Cardiac muscle cell (in vitro differentiated cells and primary cell): Measurements from ENCODE around the gene PLIN3. TPM values are rescaled to one million over a fixed set of nuclear protein-coding genes. Genes with fewer than 3 reads are reported as not detected.
A peak's percentile ranks its signal among the peaks of the same experiment; 100 is the strongest.
"Not testable (repeated sequence)": the region's sequence is repeated elsewhere in the genome, so short reads cannot be mapped to it uniquely, and the experiment has no call there.

ENCODE experiments used
- DNase-seq, 2 donors: peaks; one replicate each; pipeline versions ENCODE4 v3.0.0 to v3.0.0-alpha.2; 2010 to 2017; ENCODE audit warnings: low read depth in 1 of 2, low spot score in 1 of 2
- H3K27ac ChIP-seq: fragments of 200-600 bp; sonication (generic); 2 replicates; pipeline ENCODE4 v1.5.1; 2016
- H3K27me3 ChIP-seq: fragments of 200-600 bp; sonication (generic); 2 replicates; pipeline ENCODE4 v1.6.0; 2016; ENCODE audit warnings: control low read depth
- H3K36me3 ChIP-seq: fragments of 200-600 bp; sonication (generic); 2 replicates; pipeline ENCODE4 v1.5.1; 2016; ENCODE audit warnings: control low read depth
- H3K4me1 ChIP-seq: fragments of 200-600 bp; sonication (generic); 2 replicates; pipeline ENCODE4 v1.8.1; 2017; ENCODE audit warnings: low read depth, mild to moderate bottlenecking, mixed run types
- H3K4me3 ChIP-seq: fragments of 200-600 bp; sonication (generic); 2 replicates; pipeline ENCODE4 v1.5.1; 2016; ENCODE audit warnings: mild to moderate bottlenecking
- H3K9me3 ChIP-seq: fragments of 200-600 bp; sonication (generic); 2 replicates; pipeline ENCODE4 v1.5.1; 2017; ENCODE audit warnings: low read depth, mild to moderate bottlenecking, control low read depth
- CTCF ChIP-seq: IDR thresholded peaks from 2 replicates; pipeline ENCODE4 v1.5.1; 2012; ENCODE audit warnings: low read depth, mild to moderate bottlenecking, low read length
- polyA plus RNA-seq: library from polyadenylated mRNA; unstranded; fragments of >200 nt; fragmentation: Nextera tagmentation; extraction: Ambion mirVana; gene quantifications from 2 replicates; pipeline ENCODE4 v1.2.1, GENCODE V29; 2016
- total RNA-seq: library from RNA; depleted of rRNA; stranded (reverse); fragments of >200 nt; gene quantifications from 2 replicates; pipeline ENCODE4 v1.2.3, GENCODE V29; 2016

Gene PLIN3
- total and polyA plus RNA-seq, 2 experiments from 2014 or later = 108 to 114 TPM

DNA sequence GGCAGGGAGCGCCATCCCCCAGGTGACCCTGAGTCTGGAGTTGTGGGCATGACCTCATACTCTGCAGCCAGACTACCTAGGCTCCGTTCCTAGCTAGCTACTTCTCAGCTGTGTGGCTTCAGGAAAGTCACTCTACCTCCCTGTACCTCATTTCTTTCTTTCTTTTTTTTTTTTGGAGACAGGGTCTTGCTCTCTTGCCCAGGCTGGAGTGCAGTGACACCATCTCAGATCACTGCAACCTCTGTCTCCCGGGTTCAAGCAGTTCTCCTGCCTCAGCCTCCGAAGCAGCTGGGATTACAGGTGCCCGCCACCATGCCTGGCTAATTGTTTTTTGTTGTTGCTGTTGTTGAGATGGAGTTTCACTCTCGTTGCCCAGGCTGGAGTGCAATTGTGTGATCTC is 15.0 kb downstream of the PLIN3 start:
- DNase-seq = no peak
- Histone ChIP-seq H3K4me1 (peaks cover 5% of the 10 kb centered on the region), H3K27ac (no peak overlapping the region), H3K9me3 (no peaks in the 10 kb centered on the region), H3K36me3 (peaks cover 21% of the 10 kb centered on the region), H3K4me3 (no peak overlapping the region), H3K27me3 (no peaks in the 10 kb centered on the region)
- TF ChIP-seq CTCF = no peak

- Histone ChIP-seq H3K4me3 (no peak overlapping the region), H3K27me3 (no peaks in the 10 kb centered on the region), H3K27ac (no peak overlapping the region), H3K36me3 (peaks cover 19% of the 10 kb centered on the region), H3K9me3 (no peaks in the 10 kb centered on the region), H3K4me1 (peaks cover 5% of the 10 kb centered on the region)
- TF ChIP-seq CTCF = peak; percentile 82
- DNase-seq = peak; percentile 65 to 68
Observed at GRCh38 chr19:4851551-4852290, 15.7 kb downstream of the PLIN3 start.

GRCh38 chr19:4849019-4849418 is 18.4 kb downstream of the PLIN3 start:
- H3K27ac ChIP-seq = no peak overlapping the region
- H3K9me3 ChIP-seq = no peaks in the 10 kb centered on the region
- DNase-seq = no peak
- H3K36me3 ChIP-seq = peaks cover 28% of the 10 kb centered on the region
- no peak for TF ChIP-seq CTCF
- H3K4me1 ChIP-seq = no peaks in the 10 kb centered on the region
- H3K27me3 ChIP-seq = no peaks in the 10 kb centered on the region
- no peak overlapping the region for H3K4me3 ChIP-seq

- Histone ChIP-seq H3K4me3 (no peak overlapping the region), H3K27me3 (no peaks in the 10 kb centered on the region), H3K9me3 (no peaks in the 10 kb centered on the region), H3K4me1 (no peaks in the 10 kb centered on the region), H3K27ac (no peak overlapping the region), H3K36me3 (peaks cover 39% of the 10 kb centered on the region)
- no peak for DNase-seq
- TF ChIP-seq CTCF = no peak
Observed at GRCh38 chr19:4847190-4847973, 20.1 kb downstream of the PLIN3 start.

DNA sequence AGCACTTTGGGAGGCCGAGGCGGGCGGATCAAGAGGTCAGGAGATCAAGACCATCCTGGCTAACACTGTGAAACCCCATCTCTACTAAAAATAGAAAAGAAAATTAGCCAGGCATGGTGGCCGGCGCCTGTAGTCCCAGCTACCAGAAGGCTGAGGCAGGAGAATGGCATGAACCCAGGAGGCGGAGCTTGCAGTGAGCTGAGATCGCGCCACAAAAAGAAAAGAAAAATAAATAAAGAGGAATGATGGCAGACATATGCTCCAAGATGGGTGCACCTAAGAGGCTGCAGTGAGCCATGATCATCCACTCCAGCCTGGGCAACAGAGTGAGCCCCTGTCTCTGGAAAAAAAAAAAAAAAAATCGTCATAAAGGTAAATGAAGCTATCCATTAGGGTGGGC is 21.5 kb downstream of the PLIN3 start:
- not testable (repeated sequence) for H3K4me3 ChIP-seq, H3K27ac ChIP-seq, DNase-seq, H3K9me3 ChIP-seq, H3K4me1 ChIP-seq, H3K27me3 ChIP-seq
- H3K36me3 ChIP-seq = peaks cover 36% of the 10 kb centered on the region
